AG09319 (cell line): ENCODE measurements around the gene TSPAN13.

ENCODE experiments used
- DNase-seq: peaks from one replicate; pipeline ENCODE4 v3.0.0-alpha.2; 2010; ENCODE audit warnings: low read depth; ENCODE audit errors: extremely low read depth
- CTCF ChIP-seq: IDR thresholded peaks from 2 replicates; pipeline ENCODE4 v1.5.1; 2011; ENCODE audit warnings: low read depth, mild to moderate bottlenecking, inconsistent platforms, low read length, moderate library complexity

The TSPAN13 gene

GRCh38 chr7:16794986-16795385 lies 41.4 kb downstream of the TSPAN13 start:
- no peak for DNase-seq
- TF ChIP-seq CTCF = no peak

- no peak for DNase-seq
- no peak for TF ChIP-seq CTCF
Observed at GRCh38 chr7:16795624-16796023, 42.1 kb downstream of the TSPAN13 start.

- DNase-seq = peak; percentile 5
- peak; percentile 61 for TF ChIP-seq CTCF
Observed at GRCh38 chr7:16801111-16801542, 47.6 kb downstream of the TSPAN13 start.

GRCh38 chr7:16801579-16801978 lies 48.0 kb downstream of the TSPAN13 start:
- no peak for TF ChIP-seq CTCF
- DNase-seq = no peak

GRCh38 chr7:16803125-16803524 lies 49.6 kb downstream of the TSPAN13 start:
- no peak for DNase-seq
- TF ChIP-seq CTCF = no peak

GRCh38 chr7:16803881-16804673 lies 50.5 kb downstream of the TSPAN13 start:
- no peak for DNase-seq
- TF ChIP-seq CTCF = no peak

GRCh38 chr7:16804674-16805439 lies 51.3 kb downstream of the TSPAN13 start, which contains the start of gene AGR2:
AGR2 (minus strand) TSS chr7:16804999; CDS start chr7:16801796, 3,203 bp downstream.
- DNase-seq = no peak
- TF ChIP-seq CTCF = no peak
